ENCODE results near the gene ARHGDIA. TPM values are rescaled to one million over a fixed set of nuclear protein-coding genes. Genes with fewer than 3 reads are reported as not detected.

The ARHGDIA gene
- 143 and 305 TPM in 2 replicates for total RNA-seq

GRCh38 chr17:81870981-81871386 is at the start of gene ARHGDIA:
Gene ARHGDIA (minus strand): TSS chr17:81871337. CDS start chr17:81869930, 1,407 bp downstream.

DNA sequence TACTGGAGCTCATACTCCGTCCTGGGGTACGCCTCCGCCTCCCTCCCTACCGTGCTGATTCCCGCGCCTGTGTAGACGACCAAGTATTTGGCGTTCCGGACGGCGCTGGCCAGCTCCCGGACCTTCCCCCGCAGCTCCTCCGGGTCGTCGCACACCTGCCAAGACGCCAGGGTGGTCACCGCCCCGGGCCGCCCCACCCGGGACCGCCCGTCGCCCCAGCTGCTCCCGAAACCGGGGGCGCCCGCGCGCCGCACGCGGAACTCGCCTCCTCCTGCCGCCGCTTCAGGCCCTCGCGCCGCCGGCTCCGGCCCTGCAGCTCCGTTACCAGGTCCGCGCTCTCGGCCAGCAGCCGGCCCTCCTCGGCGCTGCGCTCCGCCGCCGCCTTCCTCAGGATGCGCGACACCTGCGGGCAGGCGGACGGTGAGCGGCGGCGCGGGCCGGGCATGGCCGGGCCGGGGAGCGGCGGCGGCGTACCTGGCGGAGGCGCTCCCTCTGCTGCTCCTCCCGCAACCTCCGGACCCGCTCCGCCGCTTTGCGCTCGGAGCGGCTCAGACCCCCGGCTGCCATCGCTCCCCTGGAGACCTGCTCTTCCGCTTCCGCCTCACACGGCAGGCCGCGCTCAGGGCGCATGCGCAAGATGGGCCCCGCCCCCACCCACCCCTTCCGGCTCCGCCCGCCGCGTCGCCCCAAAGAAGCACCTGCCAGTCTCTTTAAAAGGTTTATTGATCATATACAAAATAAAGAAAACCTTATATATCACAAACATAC is 46.6 kb upstream of the ARHGDIA start, which contains the start of gene SIRT7:
Gene SIRT7, minus strand, starts transcription at position 612 of the 768 bp plus-strand sequence. Its CDS starts 45 bp downstream, at position 567.

DNA sequence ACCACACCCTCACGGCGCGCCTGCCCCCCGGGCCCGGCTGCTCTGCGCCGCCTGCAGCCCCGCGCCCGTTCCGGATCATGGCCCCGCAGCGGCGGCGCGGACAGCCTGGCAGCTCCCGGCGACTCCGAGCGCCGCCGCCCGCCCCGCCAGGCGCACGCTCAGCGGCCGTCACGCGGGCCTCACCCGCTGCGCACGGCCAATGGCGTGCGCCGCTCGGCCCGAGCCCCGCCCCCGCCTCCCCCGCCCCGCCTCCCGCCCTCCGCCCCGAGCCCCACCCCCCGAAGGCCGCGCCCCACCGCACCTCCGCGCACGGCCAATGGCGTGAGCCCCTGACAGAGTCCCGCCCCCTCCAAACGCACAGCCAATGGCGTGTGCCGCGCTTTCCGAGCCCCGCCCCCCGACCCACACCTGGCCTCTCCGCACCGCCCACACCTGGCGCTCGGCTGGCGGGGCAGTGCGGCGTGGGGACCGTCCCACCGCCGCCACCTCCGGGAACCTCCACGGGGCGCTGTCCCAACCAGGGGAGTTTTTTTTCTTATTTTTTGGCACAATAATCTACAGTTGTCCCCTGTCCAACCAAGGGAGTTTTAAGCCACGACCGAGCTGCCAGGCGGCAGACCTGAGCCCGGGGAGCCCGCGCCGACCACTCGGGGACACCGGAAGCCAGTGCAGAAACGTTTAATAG is 40.3 kb upstream of the ARHGDIA start, which contains the start of gene PCYT2:
Gene PCYT2, minus strand, starts transcription at position 123 of the 685 bp plus-strand sequence. Its CDS starts 44 bp downstream, at position 79.

DNA sequence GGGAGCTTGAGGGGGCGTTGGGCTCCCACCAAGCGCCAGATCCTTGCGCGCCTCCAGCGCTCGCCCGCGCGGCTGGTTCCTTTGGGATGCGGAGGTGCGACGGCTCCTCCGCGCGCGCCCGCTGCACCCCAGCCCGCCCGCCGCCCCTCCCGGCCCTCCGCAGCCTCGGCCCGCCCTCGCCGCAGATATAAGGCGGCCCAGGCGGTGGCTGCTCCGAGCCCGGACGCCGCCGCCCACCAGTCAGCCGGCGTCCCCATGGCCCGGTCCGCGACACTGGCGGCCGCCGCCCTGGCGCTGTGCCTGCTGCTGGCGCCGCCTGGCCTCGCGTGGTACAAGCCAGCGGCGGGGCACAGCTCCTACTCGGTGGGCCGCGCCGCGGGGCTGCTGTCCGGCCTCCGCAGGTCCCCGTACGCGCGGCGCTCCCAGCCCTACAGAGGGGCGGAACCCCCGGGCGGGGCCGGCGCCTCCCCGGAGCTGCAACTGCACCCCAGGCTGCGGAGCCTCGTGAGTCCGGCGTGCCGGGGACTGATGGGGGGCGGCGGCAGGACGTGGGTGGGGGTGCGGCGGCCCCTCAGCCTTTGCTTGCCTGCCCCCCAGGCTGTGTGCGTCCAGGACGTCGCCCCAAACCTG is 31.0 kb upstream of the ARHGDIA start, which contains the start of gene NPB:
Gene NPB, plus strand, starts transcription at position 216 of the 630 bp plus-strand sequence. Its CDS starts 40 bp downstream, at position 256.

GRCh38 chr17:81859906-81860755 is 11.0 kb downstream of the ARHGDIA start, which contains the start of gene P4HB:
Gene P4HB (minus strand): TSS chr17:81860535. CDS start chr17:81860471, 64 bp downstream.

GRCh38 chr17:81834831-81835267 is 36.3 kb downstream of the ARHGDIA start, which contains the start of gene PPP1R27:
Gene PPP1R27 (minus strand): TSS chr17:81835050. CDS start chr17:81834953, 97 bp downstream.

DNA sequence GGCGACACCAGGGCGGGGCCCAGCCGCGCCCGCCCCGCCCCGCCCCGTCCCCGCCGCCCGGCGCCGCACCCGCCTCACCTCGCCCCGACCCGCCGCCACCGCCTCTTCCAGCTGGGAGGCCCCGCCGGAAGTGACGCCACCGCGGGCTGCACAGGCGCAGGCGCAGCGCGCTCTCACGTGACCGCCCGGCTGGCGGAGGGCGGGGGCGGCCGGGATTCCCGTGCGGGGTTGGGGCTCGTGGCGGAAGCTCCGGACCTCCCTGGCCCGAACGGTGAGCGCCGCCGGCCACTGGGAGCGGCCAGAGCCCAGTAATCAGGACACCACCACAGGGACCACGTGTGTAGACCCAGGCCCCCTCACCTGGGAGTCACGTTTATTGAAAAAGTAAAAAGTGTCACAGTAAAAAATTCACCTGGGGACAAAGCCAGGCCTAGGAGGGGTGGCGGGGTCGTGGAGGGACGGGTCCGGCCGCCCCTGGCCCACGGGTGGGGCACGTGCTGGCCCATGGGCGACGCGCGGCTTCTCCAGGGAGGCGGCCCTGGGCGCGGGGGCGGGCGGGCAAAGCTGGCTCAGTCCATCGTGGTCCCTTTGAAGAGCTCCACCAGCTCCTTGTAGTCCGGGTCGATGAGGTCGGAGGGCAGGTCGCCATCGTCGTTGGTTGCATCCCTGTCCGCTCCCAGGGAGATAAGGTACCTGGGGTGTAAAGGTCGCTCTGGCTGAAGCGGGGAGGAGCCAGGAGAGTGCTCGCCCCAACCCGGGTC is 37.8 kb downstream of the ARHGDIA start, which contains the start of gene MCRIP1:
Gene MCRIP1, minus strand, starts transcription at position 132 of the 761 bp plus-strand sequence. CDS start 8,785 bp downstream, outside the sequence.

Other genes with a start within 250 kb of the ARHGDIA start
- gene NPLOC4, start 234.2 kb downstream of the ARHGDIA start, total RNA-seq = 45.3 and 71.0 TPM in 2 replicates
- gene TSPAN10, start 234.1 kb downstream of the ARHGDIA start, total RNA-seq = 0.26 and 0.64 TPM in 2 replicates
- 1.4 TPM in 1 of 2 replicates, not detected in the other for gene PDE6G, start 214.8 kb downstream of the ARHGDIA start, total RNA-seq
- 40.5 and 54.7 TPM in 2 replicates for gene OXLD1, start 204.7 kb downstream of the ARHGDIA start, total RNA-seq
- 15.6 and 17.5 TPM in 2 replicates for gene CCDC137, start 204.6 kb downstream of the ARHGDIA start, total RNA-seq
- 39.3 and 59.9 TPM in 2 replicates for gene ARL16, start 187.5 kb downstream of the ARHGDIA start, total RNA-seq
- 72.2 and 89.6 TPM in 2 replicates for gene HGS, start 187.3 kb downstream of the ARHGDIA start, total RNA-seq
- 46.4 and 93.5 TPM in 2 replicates for gene MRPL12, start 168.0 kb downstream of the ARHGDIA start, total RNA-seq
- gene SLC25A10, start 159.1 kb downstream of the ARHGDIA start, total RNA-seq = 15.3 and 22.8 TPM in 2 replicates
- gene GCGR, start 67.2 kb downstream of the ARHGDIA start, total RNA-seq = not detected in 2 replicates
- 69.5 and 121 TPM in 2 replicates for gene MCRIP1, start 38.0 kb downstream of the ARHGDIA start, total RNA-seq
- gene PPP1R27, start 36.3 kb downstream of the ARHGDIA start, total RNA-seq = not detected in 2 replicates
- 1,783 and 2,221 TPM in 2 replicates for gene P4HB, start 10.8 kb downstream of the ARHGDIA start, total RNA-seq
- 47.7 and 158 TPM in 2 replicates for gene ALYREF, start 20.2 kb upstream of the ARHGDIA start, total RNA-seq
- 147 and 313 TPM in 2 replicates for gene ANAPC11, start 20.4 kb upstream of the ARHGDIA start, total RNA-seq
- 0.26 and 0.48 TPM in 2 replicates for gene NPB, start 30.9 kb upstream of the ARHGDIA start, total RNA-seq
- gene PCYT2, start 40.1 kb upstream of the ARHGDIA start, total RNA-seq = 19.0 and 74.9 TPM in 2 replicates
- 11.1 and 20.7 TPM in 2 replicates for gene SIRT7, start 46.8 kb upstream of the ARHGDIA start, total RNA-seq
- gene MAFG, start 56.4 kb upstream of the ARHGDIA start, total RNA-seq = 12.1 and 15.1 TPM in 2 replicates
- 54.9 and 180 TPM in 2 replicates for gene PYCR1, start 66.0 kb upstream of the ARHGDIA start, total RNA-seq
- not detected in 2 replicates for gene MYADML2, start 75.9 kb upstream of the ARHGDIA start, total RNA-seq
- 0.13 and 0.48 TPM in 2 replicates for gene NOTUM, start 89.8 kb upstream of the ARHGDIA start, total RNA-seq
- 15.5 and 15.8 TPM in 2 replicates for gene ASPSCR1, start 106.3 kb upstream of the ARHGDIA start, total RNA-seq
- gene CENPX, start 151.5 kb upstream of the ARHGDIA start, total RNA-seq = 29.1 and 76.7 TPM in 2 replicates
- 9.8 and 15.6 TPM in 2 replicates for gene LRRC45, start 152.0 kb upstream of the ARHGDIA start, total RNA-seq
- 25.0 and 38.6 TPM in 2 replicates for gene RAC3, start 160.3 kb upstream of the ARHGDIA start, total RNA-seq
- gene DCXR, start 166.4 kb upstream of the ARHGDIA start, total RNA-seq = 79.3 and 86.3 TPM in 2 replicates
- gene RFNG, start 180.5 kb upstream of the ARHGDIA start, total RNA-seq = 46.9 and 63.2 TPM in 2 replicates
- gene GPS1, start 180.6 kb upstream of the ARHGDIA start, total RNA-seq = 116 and 126 TPM in 2 replicates
- 30.9 and 37.4 TPM in 2 replicates for gene DUS1L, start 194.5 kb upstream of the ARHGDIA start, total RNA-seq
- 57.2 and 289 TPM in 2 replicates for gene FASN, start 226.9 kb upstream of the ARHGDIA start, total RNA-seq

Data from epithelial cell of alveolus of lung (primary cell).